ENCODE results near the gene NEURL1. TPM values are rescaled to one million over a fixed set of nuclear protein-coding genes. Genes with fewer than 3 reads are reported as not detected.
"Not testable (repeated sequence)": the region's sequence is repeated elsewhere in the genome, so short reads cannot be mapped to it uniquely, and the experiment has no call there.

NEURL1 gene
- total RNA-seq, 2 experiments from 2014 or later: 0.98 to 1.1 TPM

GRCh38 chr10:103512591-103513379, 19.3 kb downstream of the NEURL1 start:
- peaks cover 8% of the 10 kb centered on the region for H3K4me1 Mint-ChIP-seq
- H3K27ac Mint-ChIP-seq: no peak overlapping the region
- H3K27me3 Mint-ChIP-seq: peaks cover 30% of the 10 kb centered on the region
- no peaks in the 10 kb centered on the region for H3K36me3 Mint-ChIP-seq (ENCODE audit: low read depth)
- no peak overlapping the region for H3K4me3 Mint-ChIP-seq
- ChIA-PET CTCF (no interaction called here), POLR2A (interaction anchor here (0.6 kb wide), 1 partner anchor 659 kb away, joined by 5 read pairs; the partner anchor contains the start of gene BORCS7)
- H3K9me3 Mint-ChIP-seq: no peaks in the 10 kb centered on the region
- no peak for DNase-seq

DNA sequence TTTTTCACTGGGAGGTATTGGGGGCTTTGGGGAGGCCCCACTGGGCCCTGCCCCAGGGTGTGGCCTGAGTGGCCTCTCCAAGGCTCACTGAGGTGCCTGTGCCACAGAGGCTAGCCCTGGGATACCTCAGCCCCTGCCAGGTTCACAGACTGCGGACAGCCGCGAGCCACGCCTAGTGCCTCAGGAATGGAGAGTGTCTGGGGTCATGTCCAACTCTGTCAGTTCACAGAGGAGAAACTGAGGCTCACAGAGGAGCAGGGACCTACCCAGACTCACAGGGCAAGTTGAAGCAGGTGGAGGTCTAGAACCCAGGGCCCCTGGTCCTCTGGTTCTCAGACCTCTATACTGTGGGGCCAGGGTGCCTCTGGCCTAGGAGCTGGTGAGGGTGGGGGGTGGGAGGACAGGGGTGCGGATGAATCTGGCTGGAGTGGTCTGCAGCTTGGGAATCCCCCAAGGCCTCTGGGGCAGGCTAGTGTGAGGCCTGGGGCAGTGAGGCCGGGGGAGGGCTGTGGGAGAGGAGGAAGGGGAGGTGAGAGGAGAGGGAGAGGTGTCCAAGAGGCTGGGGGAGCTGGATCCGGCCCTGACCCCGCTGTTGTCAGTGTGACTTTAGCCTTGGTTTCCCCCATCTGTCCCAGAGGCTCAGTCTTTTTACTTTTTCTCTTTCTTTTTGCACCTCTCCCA, 20.0 kb downstream of the NEURL1 start:
- DNase-seq: no peak
- Mint-ChIP-seq H3K27ac (no peak overlapping the region), H3K4me1 (peaks cover 11% of the 10 kb centered on the region), H3K36me3 (ENCODE audit: low read depth) (no peaks in the 10 kb centered on the region), H3K9me3 (no peaks in the 10 kb centered on the region), H3K27me3 (peaks cover 25% of the 10 kb centered on the region), H3K4me3 (no peak overlapping the region)
- ChIA-PET CTCF (no interaction called here), POLR2A (interaction anchor here (0.6 kb wide), 1 partner anchor 659 kb away, joined by 5 read pairs; the partner anchor contains the start of gene BORCS7)

DNA sequence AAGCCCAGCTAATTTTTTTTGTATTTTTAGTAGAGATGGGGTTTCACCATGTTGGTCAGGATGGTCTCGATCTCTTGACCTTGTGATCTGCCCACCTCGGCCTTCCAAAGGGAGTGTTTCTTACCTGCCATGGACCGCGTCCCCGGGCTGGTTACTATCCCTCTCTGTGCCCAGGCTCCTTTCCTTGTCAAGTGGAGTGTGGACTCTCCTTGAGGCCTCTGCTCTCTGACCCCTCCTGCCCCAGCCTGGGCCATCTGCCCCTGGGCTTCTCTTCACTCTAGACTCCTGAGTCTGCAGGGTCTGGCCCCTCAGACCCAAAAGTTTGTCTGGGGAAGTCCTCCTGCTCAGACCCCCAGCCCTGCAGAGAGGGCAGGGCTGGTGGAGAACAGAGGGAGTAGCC, 20.7 kb downstream of the NEURL1 start:
- no peak overlapping the region for H3K4me3 Mint-ChIP-seq
- ChIA-PET CTCF (no interaction called here), POLR2A (no interaction called here)
- no peaks in the 10 kb centered on the region for H3K9me3 Mint-ChIP-seq
- peaks cover 25% of the 10 kb centered on the region for H3K27me3 Mint-ChIP-seq
- H3K4me1 Mint-ChIP-seq: peaks cover 11% of the 10 kb centered on the region
- no peak overlapping the region for H3K27ac Mint-ChIP-seq
- H3K36me3 Mint-ChIP-seq (ENCODE audit: low read depth): no peaks in the 10 kb centered on the region
- no peak for DNase-seq

DNA sequence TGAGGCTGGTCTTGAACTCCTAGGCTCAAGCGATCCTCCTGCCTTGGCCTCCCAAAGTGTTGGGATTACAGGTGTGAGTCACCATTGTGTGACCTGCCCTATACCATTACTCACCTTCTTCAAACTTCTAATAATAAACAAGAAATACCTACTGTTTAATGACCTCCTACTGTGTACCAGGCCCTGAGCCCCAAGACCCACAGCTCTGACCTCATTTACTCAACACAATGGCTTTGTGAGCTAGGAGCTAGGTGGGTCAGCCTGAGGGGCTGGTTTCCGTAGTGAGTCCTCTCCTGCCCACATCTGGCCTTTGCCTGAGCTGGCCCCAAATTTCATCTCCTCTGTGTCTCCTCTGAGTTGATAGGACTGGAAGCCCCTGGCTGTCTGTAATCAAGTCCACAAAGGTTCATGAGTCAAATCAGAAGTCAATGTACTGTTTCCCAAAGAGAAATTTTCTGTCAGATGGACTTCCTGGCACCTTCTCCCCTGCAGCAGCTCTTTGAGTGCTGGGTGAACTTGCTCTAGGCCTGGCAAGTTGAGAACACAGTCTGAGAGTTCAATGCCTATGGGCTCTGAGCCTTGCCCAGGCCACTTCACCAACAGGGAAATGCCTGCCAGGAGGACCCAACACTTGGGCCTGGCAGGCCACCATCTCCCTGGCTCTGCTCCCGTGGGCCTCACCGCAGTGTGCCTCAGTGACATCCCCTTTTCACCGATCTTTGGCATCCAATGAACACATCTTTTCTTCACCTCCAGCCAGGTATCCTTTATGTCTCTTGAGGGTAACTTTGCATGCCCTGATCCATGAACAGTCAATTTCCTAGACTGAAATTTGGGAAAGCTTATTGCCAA, 24.0 kb downstream of the NEURL1 start:
- CTCF ChIA-PET: no interaction called here
- DNase-seq: no peak

GRCh38 chr10:103519798-103520197, 26.3 kb downstream of the NEURL1 start:
- Mint-ChIP-seq H3K4me3 (no peak overlapping the region), H3K9me3 (no peaks in the 10 kb centered on the region), H3K36me3 (ENCODE audit: low read depth) (no peaks in the 10 kb centered on the region), H3K4me1 (peaks cover 11% of the 10 kb centered on the region), H3K27me3 (peaks cover 45% of the 10 kb centered on the region), H3K27ac (no peak overlapping the region)
- no peak for DNase-seq
- POLR2A ChIA-PET: no interaction called here
- CTCF ChIA-PET: no interaction called here

More for the DNA sequence above, 24.0 kb downstream of the NEURL1 start:
- no peaks in the 10 kb centered on the region for H3K9me3 Mint-ChIP-seq
- H3K36me3 Mint-ChIP-seq (ENCODE audit: low read depth): no peaks in the 10 kb centered on the region
- H3K27ac Mint-ChIP-seq: no peak overlapping the region
- H3K4me1 Mint-ChIP-seq: peaks cover 11% of the 10 kb centered on the region
- H3K4me3 Mint-ChIP-seq: no peak overlapping the region
- POLR2A ChIA-PET: no interaction called here
- H3K27me3 Mint-ChIP-seq: peaks cover 31% of the 10 kb centered on the region

DNA sequence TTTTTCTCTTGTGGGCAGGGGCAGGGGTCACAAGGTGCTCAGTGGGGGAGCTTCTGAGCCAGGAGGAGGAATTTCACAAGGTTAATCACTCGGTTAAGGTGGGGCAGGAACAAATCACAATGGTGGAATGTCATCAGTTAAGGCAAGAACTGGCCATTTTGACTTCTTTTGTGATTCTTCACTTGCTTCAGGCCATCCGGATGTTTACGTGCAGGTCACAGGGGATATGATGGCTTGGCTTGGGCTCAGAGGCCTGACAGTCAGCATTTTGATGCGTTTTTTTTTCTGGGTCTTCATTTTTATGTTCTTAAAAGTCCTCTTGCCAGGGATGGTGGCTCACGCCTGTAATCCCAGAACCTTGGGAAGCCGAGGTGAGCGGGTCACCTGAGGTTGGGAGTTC, 28.5 kb downstream of the NEURL1 start:
- H3K27ac Mint-ChIP-seq; CTCF ChIA-PET; POLR2A ChIA-PET; H3K4me3 Mint-ChIP-seq; DNase-seq; H3K9me3 Mint-ChIP-seq; H3K36me3 Mint-ChIP-seq (ENCODE audit: low read depth); H3K4me1 Mint-ChIP-seq: not testable (repeated sequence)
- H3K27me3 Mint-ChIP-seq: peaks cover 55% of the 10 kb centered on the region

DNA sequence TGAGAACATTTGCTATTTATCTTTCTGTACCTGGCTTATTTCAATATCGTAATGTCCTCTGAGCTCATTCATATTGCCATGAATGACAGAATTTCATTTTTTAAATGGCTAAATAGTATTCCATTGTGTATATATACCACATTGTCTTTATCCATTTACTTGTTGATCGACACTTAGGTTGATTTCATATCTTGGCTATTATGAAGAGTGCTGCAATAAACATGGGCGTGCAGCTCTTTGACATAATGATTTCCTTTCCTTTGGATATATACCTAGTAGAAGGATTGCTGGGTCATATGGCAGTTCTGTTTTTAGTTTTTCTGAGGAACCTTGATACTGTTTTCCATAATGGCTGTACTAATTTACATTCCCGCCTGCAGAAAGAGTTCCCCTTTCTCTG, 30.2 kb downstream of the NEURL1 start:
- peaks cover 53% of the 10 kb centered on the region for H3K27me3 Mint-ChIP-seq
- CTCF ChIA-PET: no interaction called here
- H3K36me3 Mint-ChIP-seq (ENCODE audit: low read depth): no peaks in the 10 kb centered on the region
- no peak overlapping the region for H3K27ac Mint-ChIP-seq
- POLR2A ChIA-PET: interaction anchor here (1.0 kb wide), 1 partner anchor 609 kb away, joined by 3 read pairs; no protein-coding TSS in a partner anchor
- H3K9me3 Mint-ChIP-seq: peaks cover 5% of the 10 kb centered on the region
- no peaks in the 10 kb centered on the region for H3K4me1 Mint-ChIP-seq
- no peak for DNase-seq
- no peak overlapping the region for H3K4me3 Mint-ChIP-seq

- H3K36me3 Mint-ChIP-seq (ENCODE audit: low read depth): no peaks in the 10 kb centered on the region
- ChIA-PET CTCF (no interaction called here), POLR2A (no interaction called here)
- no peaks in the 10 kb centered on the region for H3K4me1 Mint-ChIP-seq
- peaks cover 47% of the 10 kb centered on the region for H3K27me3 Mint-ChIP-seq
- no peak overlapping the region for H3K27ac Mint-ChIP-seq
- no peak for DNase-seq
- H3K4me3 Mint-ChIP-seq: no peak overlapping the region
- H3K9me3 Mint-ChIP-seq: peaks cover 11% of the 10 kb centered on the region
These were observed 32.4 kb downstream of the NEURL1 start for GRCh38 chr10:103525901-103526300.

GRCh38 chr10:103527476-103527875, 34.0 kb downstream of the NEURL1 start:
- POLR2A ChIA-PET; DNase-seq; H3K36me3 Mint-ChIP-seq (ENCODE audit: low read depth); H3K4me3 Mint-ChIP-seq; H3K27ac Mint-ChIP-seq; H3K4me1 Mint-ChIP-seq; CTCF ChIA-PET: not testable (repeated sequence)
- H3K27me3 Mint-ChIP-seq: peaks cover 42% of the 10 kb centered on the region
- peaks cover 16% of the 10 kb centered on the region for H3K9me3 Mint-ChIP-seq

DNA sequence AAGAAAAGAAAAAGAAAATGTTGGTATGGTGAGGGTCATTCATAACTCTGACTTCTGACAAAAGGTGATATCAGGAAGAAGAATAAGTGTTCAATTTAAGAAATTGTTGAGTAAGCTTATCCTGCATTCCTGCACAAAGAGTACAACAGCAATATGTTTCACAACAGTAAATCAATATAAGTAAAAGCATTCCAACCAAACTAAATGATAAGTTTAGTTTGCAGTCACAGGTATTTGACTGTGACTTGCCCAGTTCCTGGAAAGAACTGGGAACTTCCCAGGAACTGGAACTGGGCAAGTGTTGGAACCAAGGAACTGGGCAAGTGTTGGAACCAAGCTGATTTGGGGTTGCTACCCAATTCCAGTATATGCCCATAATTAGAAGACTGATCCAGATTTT, 35.0 kb downstream of the NEURL1 start:
- H3K4me3 Mint-ChIP-seq: no peak overlapping the region
- no peak overlapping the region for H3K27ac Mint-ChIP-seq
- ChIA-PET CTCF (no interaction called here), POLR2A (no interaction called here)
- H3K9me3 Mint-ChIP-seq: peaks cover 16% of the 10 kb centered on the region
- no peak for DNase-seq
- H3K27me3 Mint-ChIP-seq: peaks cover 40% of the 10 kb centered on the region
- H3K36me3 Mint-ChIP-seq (ENCODE audit: low read depth): no peaks in the 10 kb centered on the region
- H3K4me1 Mint-ChIP-seq: no peaks in the 10 kb centered on the region

DNA sequence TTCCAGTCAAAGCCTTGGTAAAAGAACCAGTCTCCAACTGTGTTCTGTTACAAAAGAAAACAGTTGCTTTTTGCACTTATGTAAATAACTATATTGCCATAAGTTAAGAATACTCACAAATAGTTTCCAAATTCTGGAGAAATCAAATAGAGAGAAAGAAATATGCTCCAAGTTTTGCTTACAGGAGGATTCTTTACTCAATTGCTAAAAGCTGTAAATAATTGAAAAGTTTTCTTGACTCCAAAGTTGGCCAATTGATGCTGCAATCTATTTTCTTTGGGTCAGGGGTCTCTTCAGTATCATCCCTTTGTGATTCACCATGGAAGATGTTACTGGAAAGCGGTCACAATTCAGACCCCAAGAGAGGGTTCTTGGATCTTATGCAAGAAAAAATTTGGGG, 36.0 kb downstream of the NEURL1 start:
- peaks cover 3% of the 10 kb centered on the region for H3K36me3 Mint-ChIP-seq (ENCODE audit: low read depth)
- ChIA-PET POLR2A (no interaction called here), CTCF (interaction anchor here (1.4 kb wide), 1 partner anchor 156 kb away, joined by 3 read pairs; no protein-coding TSS in a partner anchor)
- no peaks in the 10 kb centered on the region for H3K4me1 Mint-ChIP-seq
- no peak overlapping the region for H3K4me3 Mint-ChIP-seq
- no peak for DNase-seq
- peaks cover 23% of the 10 kb centered on the region for H3K9me3 Mint-ChIP-seq
- no peak overlapping the region for H3K27ac Mint-ChIP-seq
- peaks cover 37% of the 10 kb centered on the region for H3K27me3 Mint-ChIP-seq

- POLR2A ChIA-PET: no interaction called here
- H3K9me3 Mint-ChIP-seq: peaks cover 18% of the 10 kb centered on the region
- no peak for DNase-seq
- H3K27me3 Mint-ChIP-seq: peaks cover 20% of the 10 kb centered on the region
- peaks cover 3% of the 10 kb centered on the region for H3K36me3 Mint-ChIP-seq (ENCODE audit: low read depth)
- no peak overlapping the region for H3K27ac Mint-ChIP-seq
- no peak overlapping the region for H3K4me3 Mint-ChIP-seq
- CTCF ChIA-PET: interaction anchor here (1.1 kb wide), 1 partner anchor 9 kb away, joined by 3 read pairs; no protein-coding TSS in a partner anchor
- H3K4me1 Mint-ChIP-seq: no peaks in the 10 kb centered on the region
These were observed 40.3 kb downstream of the NEURL1 start for GRCh38 chr10:103533827-103534226.
